HepG2 (cell line): ENCODE results near the gene NCOA1. TPM values are rescaled to one million over a fixed set of nuclear protein-coding genes. Genes with fewer than 3 reads are reported as not detected.
A peak's percentile ranks its signal among the peaks of the same experiment; 100 is the strongest.

Source experiments
- ATM ChIP-seq: fragments of 450-650 bp; IDR thresholded peaks from 2 replicates; pipeline ENCODE4 v1.7.1; 2017; ENCODE audit warnings: mild to moderate bottlenecking, borderline replicate concordance
- DPF2 ChIP-seq: sonication (generic); formaldehyde crosslinking; IDR thresholded peaks from 2 replicates; pipeline ENCODE4 v1.4.0; 2020; ENCODE audit warnings: mild to moderate bottlenecking, low read depth, missing genetic modification reagents, borderline replicate concordance
- NCOA1 ChIP-seq: sonication (generic); formaldehyde crosslinking; IDR thresholded peaks from 2 replicates; pipeline ENCODE4 v1.9.0; 2021; ENCODE audit warnings: missing genetic modification reagents
- NFKB2 ChIP-seq: sonication (generic); formaldehyde crosslinking; IDR thresholded peaks from 2 replicates; pipeline ENCODE4 v1.4.0; 2020; ENCODE audit warnings: missing genetic modification reagents, borderline replicate concordance
- NR3C1 ChIP-seq: sonication (generic); formaldehyde crosslinking; IDR thresholded peaks from 2 replicates; pipeline ENCODE4 v1.4.0; 2020; ENCODE audit warnings: missing genetic modification reagents
- POGK ChIP-seq: sonication (generic); formaldehyde crosslinking; conservative IDR thresholded peaks from 2 replicates; pipeline ENCODE4 v1.8.0; 2022; ENCODE audit warnings: mild to moderate bottlenecking, moderate library complexity, missing genetic modification reagents
- REST ChIP-seq, 2 experiments: IDR thresholded peaks; 2 replicates each; pipeline ENCODE4 v1.6.1; 2011 to 2012; ENCODE audit warnings: low read length in 2 of 2, borderline replicate concordance in 1 of 2, low read depth in 1 of 2, mild to moderate bottlenecking in 1 of 2, moderate library complexity in 1 of 2
- RFX1 ChIP-seq: fragments of 450-650 bp; IDR thresholded peaks from 2 replicates; pipeline ENCODE4 v1.6.1; 2017
- SOX13 ChIP-seq, 3 experiments: fragments of 450-650 bp in 1 of 3; sonication (generic) in 1 of 3; formaldehyde crosslinking in 1 of 3; IDR thresholded peaks in 2 of 3; conservative IDR thresholded peaks in 1 of 3; 2 replicates each; pipeline versions ENCODE4 v1.5.0 to v1.6.1; 2016 to 2020; ENCODE audit warnings: antibody characterized with exemption in 1 of 3, mild to moderate bottlenecking in 1 of 3, missing compliant biosample characterization in 1 of 3, missing genetic modification reagents in 1 of 3, moderate library complexity in 1 of 3
- TCF7L2 ChIP-seq: IDR thresholded peaks from 2 replicates; pipeline ENCODE4 v1.6.1; 2011; ENCODE audit warnings: mild to moderate bottlenecking, low read depth, low read length, moderate library complexity
- TRIM24 ChIP-seq: sonication (generic); formaldehyde crosslinking; IDR thresholded peaks from 2 replicates; pipeline ENCODE4 v1.8.0; 2022; ENCODE audit warnings: mild to moderate bottlenecking, missing genetic modification reagents
- ZBTB42 ChIP-seq: sonication (generic); formaldehyde crosslinking; IDR thresholded peaks from 2 replicates; pipeline ENCODE4 v1.5.0; 2020; ENCODE audit warnings: mild to moderate bottlenecking, missing genetic modification reagents
- ZFP82 ChIP-seq: sonication (generic); formaldehyde crosslinking; IDR thresholded peaks from 2 replicates; pipeline ENCODE4 v1.5.1; 2020; ENCODE audit warnings: mild to moderate bottlenecking, missing genetic modification reagents, borderline replicate concordance
- ZMAT5 ChIP-seq: sonication (generic); formaldehyde crosslinking; IDR thresholded peaks from 2 replicates; pipeline ENCODE4 v1.5.0; 2020; ENCODE audit warnings: mild to moderate bottlenecking, low read depth, missing genetic modification reagents, borderline replicate concordance
- ZNF609 ChIP-seq: sonication (generic); formaldehyde crosslinking; IDR thresholded peaks from 2 replicates; pipeline ENCODE4 v1.4.0; 2020; ENCODE audit warnings: mild to moderate bottlenecking, missing genetic modification reagents, borderline replicate concordance
- ZNF7 ChIP-seq: IDR thresholded peaks from 2 replicates; pipeline ENCODE4 v1.6.1; 2016; ENCODE audit warnings: missing biosample characterization, missing genetic modification reagents
- ZSCAN31 ChIP-seq: sonication (generic); formaldehyde crosslinking; IDR thresholded peaks from 2 replicates; pipeline ENCODE4 v1.5.0; 2020; ENCODE audit warnings: low read depth, mild to moderate bottlenecking, missing genetic modification reagents
- polyA plus RNA-seq, 8 experiments: library from polyadenylated mRNA; depleted of rRNA in 3 of 8; stranded (reverse) in 7 of 8; unstranded in 1 of 8; fragments of >200 nt; fragmentation: Illumina TruSeq in 4 of 8; extraction: Trizol in 4 of 8; gene quantifications; 2 replicates each; pipeline versions ENCODE4 v1.2.1 to v1.2.3, GENCODE V29; 2011 to 2016; ENCODE audit warnings: low read depth in 4 of 8, missing spikeins in 1 of 8, mixed read lengths in 1 of 8; ENCODE audit not compliant: insufficient read depth in 1 of 8
- total RNA-seq, 5 experiments: library from RNA; depleted of rRNA; stranded (reverse); fragments of >200 nt; fragmentation: Illumina TruSeq; extraction: Trizol; gene quantifications; 2 replicates each; pipeline ENCODE4 v1.2.3, GENCODE V29; 2016; ENCODE audit warnings: low read depth in 1 of 5

Gene NCOA1
- total and polyA plus RNA-seq, 2 of the 13 experiments (the other 11 are each of a cell fraction or from before 2014, with no cell fraction given): 10.0 to 10.4 TPM

GRCh38 chr2:24490690-24491541 lies at the start of gene NCOA1 (continued):
- TF ChIP-seq REST (IDR thresholded peaks at IDR 0.05; ENCODE audit: borderline replicate concordance in 1 of 2, low read depth in 1 of 2, low read length in 2 of 2) (no peak), ZNF7 (CRISPR knock-in tag) (no peak), DPF2 (no peak), ATM (no peak), ZBTB42 (no peak), ZNF609 (CRISPR knock-in tag) (peak; percentile 43; the same call in 1 of the 2 replicates), SOX13 (IDR thresholded peaks at IDR 0.05) (no peak), SOX13 (CRISPR knock-in tag; conservative IDR thresholded peaks at IDR 0.05 in 1 of 2, IDR thresholded peaks at IDR 0.05 in 1 of 2) (no peak), NFKB2 (peak; percentile 36; the same call in 1 of the 2 replicates), NCOA1 (no peak), POGK (CRISPR knock-in tag) (peak; percentile 62), TCF7L2 (no peak), ZMAT5 (CRISPR knock-in tag) (no peak), ZFP82 (0 out of 2 replicates have a peak, but pooled peaks have one; percentile 10), ZSCAN31 (0 out of 2 replicates have a peak, but pooled peaks have one; percentile 46), RFX1 (no peak), NR3C1 (no peak), TRIM24 (no peak)
